K562 (cell line): ENCODE data around the gene TRMT1. TPM values are rescaled to one million over a fixed set of nuclear protein-coding genes. Genes with fewer than 3 reads are reported as not detected.
A peak's percentile ranks its signal among the peaks of the same experiment; 100 is the strongest.

Experiments
- ATAC-seq: fragments of 200-7000 bp; cut with Tn5 transposase; 3 replicates; pipeline ENCODE4 v1.9.1; 2020; ENCODE audit warnings: moderate library complexity
- BruUV-seq: library from RNA; stranded (reverse); fragments of 400-500 nt; replicated peaks from 2 replicates; lab custom pipeline; 2021; lab: Mats Ljungman, UMichigan
- CTCF ChIA-PET: fragments of 300-600 bp; formaldehyde crosslinking; extraction: SDS; loops from one replicate; lab custom pipeline; 2021; ENCODE audit warnings: low intra/inter-chr PET ratio; lab: Yijun Ruan, JAX
- POLR2A ChIA-PET: fragments of 300-600, 350-650 bp; sonication (Branson Sonifier 250); formaldehyde crosslinking; extraction: SDS; loops from one replicate; lab custom pipeline; 2021; ENCODE audit warnings: antibody characterized with exemption, inconsistent platforms; lab: Yijun Ruan, JAX
- DNase-seq, 4 experiments: peaks; one replicate each; pipeline versions ENCODE4 v3.0.0 to v3.0.0-alpha.2; 2011 to 2018; ENCODE audit warnings: low spot score in 3 of 4, mixed read lengths in 3 of 4; ENCODE audit errors: extremely low read depth in 1 of 4
- FAIRE-seq: peaks from 2 replicates; lab custom pipeline; 2011; peaks lifted over from hg19 to GRCh38; lab: Jason Lieb, UNC
- H2AFZ ChIP-seq: 2 replicates; pipeline ENCODE4 v1.6.0; 2011; ENCODE audit warnings: low read depth, low read length, control low read depth, inconsistent platforms
- H3K27ac ChIP-seq: fragments of 200-600 bp; 3 replicates; pipeline ENCODE4 v1.8.0; 2011; ENCODE audit warnings: low read depth, mild to moderate bottlenecking, control low read depth, inconsistent platforms, low read length, moderate library complexity, mixed read lengths; ENCODE audit errors: extremely low read depth
- H3K27me3 ChIP-seq, 2 experiments: fragments of 300-600 bp in 1 of 2; 2 replicates in 1 of 2; 3 replicates in 1 of 2; pipeline versions ENCODE4 v1.6.0 to v1.8.0; 2011; ENCODE audit warnings: inconsistent platforms in 2 of 2, low read length in 2 of 2, mild to moderate bottlenecking in 1 of 2, mixed read lengths in 1 of 2, moderate library complexity in 1 of 2; ENCODE audit not compliant: control insufficient read depth in 2 of 2, insufficient read depth in 2 of 2
- H3K36me3 ChIP-seq: fragments of 300-600 bp; 3 replicates; pipeline ENCODE4 v1.8.0; 2011; ENCODE audit warnings: mild to moderate bottlenecking, low read length, inconsistent platforms; ENCODE audit not compliant: control insufficient read depth, insufficient read depth
- H3K4me1 ChIP-seq, 2 experiments: fragments of 200-600 bp in 1 of 2; replicated peaks in 1 of 2; 2 replicates in 1 of 2; 3 replicates in 1 of 2; pipeline versions ENCODE4 v1.5.1 to v1.8.0; 2011; ENCODE audit warnings: inconsistent platforms in 2 of 2, low read length in 2 of 2, mild to moderate bottlenecking in 1 of 2, mixed read lengths in 1 of 2, moderate library complexity in 1 of 2; ENCODE audit not compliant: control insufficient read depth in 2 of 2, insufficient read depth in 2 of 2
- H3K4me2 ChIP-seq: 2 replicates; pipeline ENCODE4 v1.6.1; 2011; ENCODE audit warnings: low read length, control low read depth, inconsistent platforms, mixed read lengths; ENCODE audit not compliant: insufficient read depth
- H3K4me3 ChIP-seq: fragments of 200-600 bp; sonication (generic), shearing (Covaris generic); 2 replicates; pipeline ENCODE4 v1.5.1; 2016; ENCODE audit warnings: control low read depth, inconsistent platforms
- H3K79me2 ChIP-seq: fragments of 200-600 bp; 3 replicates; pipeline ENCODE4 v1.8.0; 2011; ENCODE audit warnings: low read length, inconsistent platforms; ENCODE audit not compliant: control insufficient read depth, insufficient read depth
- H3K9ac ChIP-seq, 2 experiments: 2 replicates each; pipeline versions ENCODE4 v1.6.0 to v1.6.1; 2011; ENCODE audit warnings: low read depth in 2 of 2, low read length in 2 of 2, control low read depth in 1 of 2, inconsistent platforms in 1 of 2, mild to moderate bottlenecking in 1 of 2, mixed read lengths in 1 of 2; ENCODE audit not compliant: insufficient read depth in 1 of 2
- H3K9me1 ChIP-seq: one replicate; pipeline ENCODE4 v1.6.0; 2011; ENCODE audit warnings: inconsistent platforms, mild to moderate bottlenecking, low read length, moderate library complexity; ENCODE audit not compliant: control insufficient read depth, insufficient read depth
- H3K9me3 ChIP-seq: replicated peaks from 2 replicates; pipeline ENCODE4 v1.5.1; 2011; ENCODE audit warnings: low read depth, low read length, inconsistent platforms; ENCODE audit not compliant: control insufficient read depth, insufficient read depth
- H4K20me1 ChIP-seq: replicated peaks from 2 replicates; pipeline ENCODE4 v1.6.1; 2011; ENCODE audit warnings: low read length, inconsistent platforms, mixed read lengths; ENCODE audit not compliant: control insufficient read depth, insufficient read depth
- ATF3 ChIP-seq, 2 experiments: fragments of 450-650 bp in 1 of 2; sonication (generic) in 1 of 2; formaldehyde crosslinking in 1 of 2; IDR thresholded peaks in 1 of 2; conservative IDR thresholded peaks in 1 of 2; 2 replicates each; pipeline versions ENCODE4 v1.6.1 to v1.8.1; 2016 to 2023; ENCODE audit warnings: mild to moderate bottlenecking in 2 of 2, moderate library complexity in 2 of 2, inconsistent platforms in 1 of 2, missing genetic modification reagents in 1 of 2
- EWSR1 ChIP-seq: fragments of 450-650 bp; IDR thresholded peaks from 2 replicates; pipeline ENCODE4 v1.6.1; 2018; ENCODE audit warnings: borderline replicate concordance, mild to moderate bottlenecking, low read depth, moderate library complexity; ENCODE audit not compliant: partially characterized antibody
- FOSL1 ChIP-seq: fragments of 200-800 bp; sonication (Bioruptor generic); conservative IDR thresholded peaks from 2 replicates; pipeline ENCODE4 v1.6.1; 2016; ENCODE audit warnings: missing genetic modification characterization, missing compliant biosample characterization
- FOXJ2 ChIP-seq: fragments of 200-800 bp; sonication (Bioruptor generic); IDR thresholded peaks from 2 replicates; pipeline ENCODE4 v1.6.1; 2016; ENCODE audit warnings: missing genetic modification characterization, missing compliant biosample characterization
- L3MBTL2 ChIP-seq: fragments of 450-650 bp; IDR thresholded peaks from 2 replicates; pipeline ENCODE4 v1.6.1; 2016; ENCODE audit warnings: mild to moderate bottlenecking, moderate library complexity
- MAX ChIP-seq: sonication (generic); formaldehyde crosslinking; IDR thresholded peaks from 2 replicates; pipeline ENCODE4 v1.9.0; 2022; ENCODE audit warnings: mild to moderate bottlenecking, missing genetic modification reagents
- MYC ChIP-seq, 2 experiments: fragments of 250-450 bp in 1 of 2; sonication (Bioruptor Pico) in 1 of 2; IDR thresholded peaks; 2 replicates each; pipeline versions ENCODE4 v1.5.1 to v1.6.1; 2012 to 2021; ENCODE audit warnings: low read depth in 2 of 2, borderline replicate concordance in 1 of 2, improper control_type of control experiment in 1 of 2, low read length in 1 of 2, mild to moderate bottlenecking in 1 of 2, moderate library complexity in 1 of 2
- NCOA4 ChIP-seq: fragments of 450-650 bp; IDR thresholded peaks from 2 replicates; pipeline ENCODE4 v1.6.1; 2018; ENCODE audit warnings: mild to moderate bottlenecking; ENCODE audit not compliant: partially characterized antibody
- WGBS: fragments of 100-300 bp; shearing (Covaris generic); methylation state at CpG from one replicate; pipeline ENCODE4 v1.1.6; 2016; ENCODE audit warnings: low coverage, mixed read lengths; ENCODE audit not compliant: insufficient coverage; ENCODE audit errors: missing lambda C conversion rate; 5-methylcytosine and 5-hydroxymethylcytosine counted together
- in situ Hi-C: fragments of 300-500 bp; cut with MboI; formaldehyde crosslinking; loops from 4 replicates; pipeline ENCODE4 v1.15.0; 2018; ENCODE audit warnings: inconsistent platforms, mixed read lengths
- intact Hi-C: fragments of 100-400 bp; cut with micrococcal nuclease; formaldehyde crosslinking; loops from 2 replicates; pipeline ENCODE4 v1.14.2; 2022
- polyA plus RNA-seq, 8 experiments: library from polyadenylated mRNA; depleted of rRNA in 4 of 8; stranded (reverse) in 5 of 8; unstranded in 3 of 8; fragments of >200 nt; fragmentation: Nextera tagmentation in 2 of 8; fragmentation: Illumina TruSeq in 1 of 8; extraction: Ambion mirVana in 2 of 8; extraction: Trizol in 1 of 8; gene quantifications; 2 replicates each; pipeline versions ENCODE4 v1.2.1 to v1.2.3, GENCODE V29; 2011 to 2014; ENCODE audit warnings: inconsistent platforms in 1 of 8, missing spikeins in 1 of 8
- total RNA-seq, 7 experiments: library from RNA; depleted of rRNA in 6 of 7; stranded (reverse); fragments of >200 nt in 6 of 7; fragmentation: Illumina TruSeq in 2 of 7; extraction: Trizol in 2 of 7; gene quantifications; 2 replicates each; pipeline versions ENCODE4 v1.2.1 to v1.2.3, GENCODE V29; 2011 to 2021; ENCODE audit warnings: low replicate concordance in 1 of 7

TRMT1 gene
- total and polyA plus RNA-seq, 9 of the 15 experiments (the other 6 are each of a cell fraction or from before 2014, with no cell fraction given): 5.8 to 158 (median 54.3) TPM

GRCh38 chr19:13160557-13160956, 44.0 kb upstream of the TRMT1 start:
- intact Hi-C loops: no loop called here
- DNase-seq (no peak), ATAC-seq (no peak), FAIRE-seq (no peak)
- H2AFZ ChIP-seq: peak overlapping the region; percentile 69
- no peak overlapping the region for H3K4me2 ChIP-seq
- no TSS peak for BruUV-seq
- ChIA-PET CTCF (no interaction called here), POLR2A (interaction anchor here (4.9 kb wide), 1 partner anchor 8 kb away, joined by 45 read pairs; no protein-coding TSS in a partner anchor)
- H3K36me3 ChIP-seq: no peaks in the 10 kb centered on the region; the same call in 2 of the 3 replicates
- no peaks in the 10 kb centered on the region for H3K9me3 ChIP-seq
- in situ Hi-C loops: no loop called here
- no peak overlapping the region for H3K4me3 ChIP-seq
- no peaks in the 10 kb centered on the region for H4K20me1 ChIP-seq
- H3K9ac ChIP-seq: no peak overlapping the region; a peak in 1 of 4 replicates
- H3K9me1 ChIP-seq: no peaks in the 10 kb centered on the region
- 68% methylated on average over 1 of the region's 1 CpG for WGBS
- H3K79me2 ChIP-seq: peaks cover 10% of the 10 kb centered on the region; the same call in 2 of the 3 replicates
- no peaks in the 10 kb centered on the region for H3K27me3 ChIP-seq
- peaks cover 36 to 53% of the 10 kb centered on the region in 2 experiments for H3K4me1 ChIP-seq
- H3K27ac ChIP-seq: no peak overlapping the region; the same call in 2 of the 3 replicates
- TF ChIP-seq MYC (IDR thresholded peaks at IDR 0.05; ENCODE audit: low read depth, low read length) (peak; percentile 76), MYC (CRISPR knock-in tag; IDR thresholded peaks at IDR 0.05; ENCODE audit: borderline replicate concordance, low read depth) (no peak), FOXJ2 (tag) (no peak), MAX (CRISPR knock-in tag) (peak; percentile 51), FOSL1 (tag) (peak; percentile 45), NCOA4 (no peak), EWSR1 (no peak), L3MBTL2 (peak; percentile 52; the same call in 1 of the 2 replicates), ATF3 (IDR thresholded peaks at IDR 0.05) (0 out of 2 replicates have a peak, but pooled peaks have one; percentile 9), ATF3 (CRISPR knock-in tag; conservative IDR thresholded peaks at IDR 0.05) (no peak)
